Stimulated activated CD8-positive, alpha-beta memory T cell treated with anti-CD3 and anti-CD28 coated beads, Interleukin-15, amount 100 ng/mL, for 1 hour (primary cell): ENCODE data around the gene NR5A2.
"Not testable (repeated sequence)": the region's sequence is repeated elsewhere in the genome, so short reads cannot be mapped to it uniquely, and the experiment has no call there.

ENCODE experiments used
- DNase-seq: peaks from one replicate; pipeline ENCODE4 v3.0.0-alpha.2; 2020; ENCODE audit warnings: low read depth

NR5A2 gene

DNA sequence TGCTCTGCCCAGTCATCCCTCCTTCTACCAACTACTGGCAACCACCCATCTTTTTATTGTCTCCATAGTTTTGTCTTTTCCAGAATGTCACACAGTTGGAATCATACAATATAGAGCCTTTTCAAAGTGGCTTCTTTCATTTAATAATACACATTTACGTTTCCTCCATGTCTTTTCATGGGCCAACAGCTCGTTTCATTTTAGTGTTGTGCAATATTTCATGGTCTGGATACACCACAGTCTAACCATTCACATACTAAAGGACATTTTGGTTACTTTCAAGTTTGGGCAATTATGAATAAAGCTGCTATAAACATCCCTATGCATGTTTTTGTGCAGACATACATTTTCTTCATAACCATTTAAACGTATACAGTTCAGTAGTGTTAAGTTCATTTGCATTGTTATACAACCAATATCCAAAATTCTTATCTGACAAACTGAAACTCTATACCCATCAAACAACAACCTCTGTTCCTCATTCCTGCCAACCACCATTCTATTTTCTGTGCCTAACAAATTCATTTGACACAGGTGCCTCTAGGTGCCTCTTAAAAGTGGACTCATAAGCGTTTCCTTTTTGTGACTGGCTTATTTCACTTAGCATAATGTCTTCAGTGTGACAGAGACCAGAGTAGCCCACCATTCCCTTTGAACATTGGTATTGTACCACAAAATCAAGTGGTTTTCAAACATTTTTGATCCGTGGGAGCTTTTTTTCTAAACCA, 138.1 kb downstream of the NR5A2 start:
- no peak for DNase-seq

DNA sequence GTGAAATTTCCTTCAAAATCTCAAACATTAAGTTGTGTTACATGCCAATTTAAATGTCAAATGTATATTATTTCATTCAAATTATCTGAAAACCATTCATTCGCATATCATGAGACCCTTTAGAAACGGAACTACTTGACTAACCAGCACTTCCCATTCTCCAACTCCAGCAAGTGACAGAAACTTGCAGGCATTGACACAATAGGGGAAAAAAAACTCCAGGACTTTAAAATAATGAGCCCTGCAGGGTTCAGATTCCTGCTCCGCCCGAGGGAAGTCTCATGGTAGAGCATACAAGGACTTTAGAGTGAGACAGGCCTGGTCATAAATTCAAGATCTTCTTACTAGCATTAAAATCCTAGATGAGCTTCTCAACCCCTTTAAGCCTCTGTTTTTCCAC, 138.9 kb downstream of the NR5A2 start:
- DNase-seq, result no peak

DNA sequence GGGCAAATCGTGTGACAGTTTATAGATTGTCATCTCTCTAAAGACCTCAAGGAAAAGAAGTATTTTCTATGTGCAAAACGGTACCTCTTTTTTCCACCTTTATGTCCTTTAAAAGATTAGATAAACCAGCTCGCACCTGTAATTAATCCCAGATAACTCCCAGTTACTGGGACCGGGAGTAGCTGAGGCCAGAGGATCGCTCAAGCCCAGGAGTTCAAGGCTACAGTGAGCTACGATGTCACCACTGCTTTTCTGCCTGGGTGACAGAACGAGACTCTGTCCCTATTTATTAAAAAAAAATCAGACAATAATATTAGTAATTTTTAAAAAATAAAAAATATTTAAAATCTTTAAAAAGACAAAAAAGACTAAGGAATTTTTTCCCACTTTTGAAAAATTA, 141.4 kb downstream of the NR5A2 start:
- DNase-seq, result no peak

DNA sequence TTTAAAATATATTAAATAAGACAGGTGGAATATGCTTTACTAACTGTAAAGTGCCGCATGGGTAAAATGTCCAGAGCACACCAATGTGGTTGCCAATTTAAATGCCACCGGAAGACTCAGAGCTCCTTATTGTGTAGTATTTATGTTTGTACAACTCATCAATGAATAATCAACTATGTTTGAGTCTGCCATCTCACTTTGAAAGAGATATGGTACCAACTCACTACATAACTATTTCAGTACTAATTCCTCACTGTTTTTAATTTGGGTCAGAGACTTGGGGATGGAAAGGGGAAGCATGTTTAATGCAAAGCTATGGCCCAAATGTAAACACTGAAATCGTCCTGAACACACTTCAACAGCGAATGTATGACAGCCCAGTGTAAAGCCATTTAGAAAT, 144.8 kb downstream of the NR5A2 start:
- DNase-seq, result no peak

DNA sequence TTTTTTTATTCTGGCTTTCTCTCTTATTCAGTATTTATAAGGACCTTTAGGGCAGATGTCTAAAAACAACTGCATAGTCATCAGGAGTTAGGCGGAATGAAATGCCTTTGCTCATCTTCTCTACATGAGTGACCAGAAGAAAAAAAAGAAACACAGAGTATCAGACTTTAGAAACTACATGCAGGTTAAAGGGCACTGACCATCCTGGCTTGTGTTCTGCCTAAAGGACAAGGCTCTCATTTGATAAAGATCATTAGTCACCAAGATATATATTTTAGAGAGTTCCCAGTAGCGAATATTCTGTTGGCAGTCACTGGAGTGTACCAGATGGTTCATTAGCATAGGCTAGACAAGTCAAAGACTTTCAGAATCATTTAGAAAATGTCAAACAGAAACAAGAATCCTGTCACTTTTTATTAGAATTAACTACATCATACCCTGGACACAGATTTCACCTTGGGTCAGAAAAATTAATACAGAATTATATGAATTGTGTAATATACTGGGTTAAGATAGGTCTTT, 145.6 kb downstream of the NR5A2 start:
- DNase-seq, result no peak

DNA sequence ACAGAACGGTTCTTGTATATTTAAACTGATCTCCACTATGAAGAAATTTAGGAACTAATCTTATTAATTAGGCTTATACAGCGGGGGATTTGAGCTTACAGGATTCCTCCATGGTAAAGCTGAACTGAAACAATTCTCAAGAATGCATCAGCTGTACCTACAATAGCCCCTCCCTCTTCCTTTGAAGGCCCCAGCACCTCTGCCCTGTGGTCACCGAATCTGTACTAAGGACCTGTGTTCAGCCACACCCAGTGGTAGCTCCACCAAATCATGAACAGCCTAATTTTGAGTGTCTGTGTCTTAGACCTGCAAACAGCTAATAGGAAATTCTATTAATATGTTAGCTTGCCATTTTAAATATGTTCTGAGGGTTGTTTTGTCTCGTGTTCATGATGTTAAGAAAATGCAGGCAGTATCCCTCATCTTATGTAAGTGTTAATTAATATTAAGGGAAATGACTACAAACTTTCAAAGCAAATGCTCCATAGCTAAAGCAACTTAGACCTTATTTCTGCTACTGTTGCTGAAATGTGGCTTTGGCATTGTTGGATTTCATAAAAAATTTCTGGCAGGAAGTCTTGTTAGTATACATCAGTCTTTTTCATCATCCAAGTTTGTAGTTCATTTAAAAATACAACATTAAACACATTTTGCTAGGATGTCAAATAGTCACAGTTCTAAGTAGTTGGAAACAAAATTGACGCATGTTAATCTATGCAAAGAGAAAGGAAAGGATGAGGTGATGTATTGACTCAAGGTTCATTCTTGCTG, 147.2 kb downstream of the NR5A2 start:
- no peak for DNase-seq

DNA sequence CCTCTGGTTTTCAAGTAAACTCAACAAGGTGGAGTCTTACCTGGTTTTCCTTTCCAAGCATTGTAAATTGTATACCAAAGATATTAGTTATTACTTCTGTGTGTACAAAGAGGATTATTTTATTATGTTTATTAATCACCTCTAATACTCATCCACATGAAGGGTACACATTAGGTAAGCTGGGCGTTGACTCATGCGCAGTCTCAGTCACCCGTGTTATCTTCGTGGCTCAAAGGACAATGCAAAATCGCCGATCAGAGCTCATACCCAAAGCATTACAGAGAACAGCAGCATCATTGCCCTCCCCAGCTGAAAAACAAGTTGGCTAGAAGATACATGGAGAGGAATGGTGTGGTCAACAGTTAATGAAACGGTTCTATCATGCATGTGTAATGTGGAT, 148.7 kb downstream of the NR5A2 start:
- DNase-seq, result no peak

DNA sequence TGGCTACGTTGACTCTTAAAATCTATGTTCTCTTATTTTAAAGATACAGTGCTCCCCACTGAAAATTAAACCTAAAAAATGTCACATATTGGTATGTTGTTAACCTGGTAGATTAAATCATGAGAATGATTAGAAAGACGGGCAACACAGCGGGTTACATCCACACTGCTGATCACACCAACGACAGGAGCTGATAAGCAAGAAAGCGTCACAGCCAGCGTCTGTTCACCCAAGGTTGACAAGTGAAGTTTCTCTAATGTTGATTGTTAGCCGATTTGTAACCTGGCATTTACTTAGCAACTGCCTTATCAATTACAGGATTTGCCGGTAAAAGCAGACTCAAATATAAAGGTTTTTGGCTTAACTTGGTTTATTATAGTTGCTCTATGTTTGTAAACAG, 149.3 kb downstream of the NR5A2 start:
- DNase-seq, result no peak

DNA sequence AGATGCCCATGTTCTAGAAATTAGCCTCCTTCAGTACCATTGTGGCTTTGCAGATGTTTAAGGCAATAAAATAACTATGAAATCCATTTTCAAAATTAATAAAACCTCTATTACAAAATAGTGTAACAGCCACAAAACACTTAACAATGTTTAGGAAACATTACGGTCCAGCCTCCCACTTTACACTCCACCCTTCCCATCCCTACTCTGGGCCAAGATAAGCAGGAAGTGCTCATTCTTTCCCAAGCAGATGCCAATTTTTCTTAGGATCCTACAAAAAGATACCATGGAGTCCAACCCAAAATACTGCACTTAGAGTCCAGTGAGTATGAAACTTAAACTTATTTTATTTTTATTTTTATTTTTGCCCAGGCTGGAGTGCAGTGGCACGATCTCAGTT, 150.8 kb downstream of the NR5A2 start:
- no peak for DNase-seq

DNA sequence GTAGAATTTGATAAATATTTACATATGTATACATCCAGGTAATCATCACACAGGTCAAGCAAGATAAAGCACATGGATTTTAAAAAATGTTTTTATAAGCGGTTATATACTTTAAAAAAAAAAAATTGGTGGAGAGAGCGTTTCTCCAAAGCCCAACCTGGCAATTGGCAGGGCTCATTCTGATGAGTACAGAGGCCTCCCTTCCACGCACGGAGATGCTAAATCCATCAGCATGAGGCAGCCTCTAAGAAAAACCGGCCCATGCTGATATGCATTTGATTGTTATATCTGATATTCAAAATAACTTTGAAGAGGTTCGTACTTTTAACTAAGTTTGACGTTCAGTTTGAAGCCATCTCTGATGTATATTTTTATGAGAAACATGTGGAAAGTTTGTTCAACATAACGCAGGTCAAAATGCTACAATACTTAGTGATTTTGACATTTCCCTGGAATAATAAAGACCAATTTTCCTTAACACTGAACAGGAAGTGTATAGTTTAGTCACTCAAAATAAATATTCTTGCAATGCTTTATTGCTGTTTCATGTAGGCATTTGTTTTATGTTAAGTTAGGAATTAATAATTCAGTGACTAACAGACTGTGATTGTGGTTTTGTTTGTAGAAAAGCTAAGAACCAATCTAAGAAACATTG, 151.7 kb downstream of the NR5A2 start:
- no peak for DNase-seq

DNA sequence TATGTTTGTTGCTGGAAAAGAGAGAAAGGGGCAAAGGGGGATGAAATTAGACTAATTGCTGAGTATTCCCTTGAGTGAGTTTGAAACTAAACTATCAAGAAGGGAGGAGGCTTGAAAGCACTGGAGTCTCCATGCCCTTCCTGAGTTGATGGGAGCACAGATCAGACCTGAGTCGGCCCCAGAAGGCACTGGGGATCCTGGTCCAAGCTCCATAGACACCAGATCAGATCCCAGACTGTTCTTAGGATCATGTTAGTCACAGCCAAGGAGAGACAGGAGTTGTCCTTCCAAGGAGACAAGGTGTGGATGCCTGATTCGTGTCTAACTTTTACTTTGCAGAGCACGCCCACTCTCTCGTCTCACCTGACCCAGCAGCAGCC, 152.3 kb downstream of the NR5A2 start:
- DNase-seq, result no peak

DNA sequence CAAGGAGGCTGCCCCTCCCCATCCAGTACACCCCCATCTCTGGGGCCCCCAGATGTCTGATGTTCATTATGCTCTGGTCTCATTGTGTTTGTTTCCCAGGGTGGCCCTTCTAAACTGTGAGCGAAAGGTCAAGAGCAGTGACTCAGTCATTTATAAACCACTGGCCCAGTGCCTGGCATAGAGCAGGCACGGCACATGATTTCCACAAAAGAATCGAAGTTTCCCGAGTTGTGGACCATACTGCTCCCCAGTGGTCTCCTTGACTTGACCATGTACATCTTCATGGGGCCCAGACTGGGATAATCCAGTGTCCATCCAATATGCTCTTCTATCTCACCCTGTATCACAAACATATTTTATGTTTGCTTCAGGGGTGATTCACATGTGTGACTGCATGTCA, 153.3 kb downstream of the NR5A2 start:
- DNase-seq, result no peak

DNA sequence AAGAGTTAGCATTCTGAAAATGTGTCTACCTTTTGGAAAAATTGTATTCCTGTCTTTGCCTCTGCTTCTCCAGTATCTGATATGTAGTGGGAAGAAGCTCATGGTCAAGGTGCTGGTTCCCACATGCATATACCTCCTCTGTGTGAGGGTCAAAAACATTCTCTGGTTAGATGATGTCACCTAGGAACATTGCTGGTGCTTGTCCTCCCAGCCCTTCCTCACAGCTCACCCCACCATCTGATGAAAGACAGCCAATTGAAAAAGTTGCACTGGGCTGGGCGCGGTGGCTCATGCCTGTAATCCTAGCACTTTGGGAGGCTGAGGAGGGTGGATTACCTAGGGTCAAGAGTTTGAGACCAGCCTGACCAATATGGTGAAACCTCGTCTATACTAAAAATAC, 154.4 kb downstream of the NR5A2 start:
- no peak for DNase-seq

DNA sequence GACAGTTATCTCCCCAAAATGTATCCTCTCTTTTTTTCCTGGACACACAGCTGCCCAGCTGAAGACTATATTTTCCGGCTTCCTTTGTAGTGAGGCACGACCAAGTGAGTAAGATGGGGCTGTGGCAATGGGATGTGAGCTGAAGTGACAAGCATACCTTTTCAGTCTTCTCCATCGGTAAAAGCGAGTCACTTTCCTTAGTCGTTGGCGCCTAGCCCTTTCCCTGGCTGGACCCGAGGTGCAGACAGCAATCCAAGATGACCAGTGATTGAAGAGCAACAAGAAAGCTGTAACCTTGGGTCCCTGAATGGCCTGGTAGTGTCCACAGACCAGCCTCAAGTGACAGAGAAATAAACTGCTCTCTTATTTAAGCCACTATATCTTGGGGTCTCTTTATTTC, 155.2 kb downstream of the NR5A2 start:
- no peak for DNase-seq

DNA sequence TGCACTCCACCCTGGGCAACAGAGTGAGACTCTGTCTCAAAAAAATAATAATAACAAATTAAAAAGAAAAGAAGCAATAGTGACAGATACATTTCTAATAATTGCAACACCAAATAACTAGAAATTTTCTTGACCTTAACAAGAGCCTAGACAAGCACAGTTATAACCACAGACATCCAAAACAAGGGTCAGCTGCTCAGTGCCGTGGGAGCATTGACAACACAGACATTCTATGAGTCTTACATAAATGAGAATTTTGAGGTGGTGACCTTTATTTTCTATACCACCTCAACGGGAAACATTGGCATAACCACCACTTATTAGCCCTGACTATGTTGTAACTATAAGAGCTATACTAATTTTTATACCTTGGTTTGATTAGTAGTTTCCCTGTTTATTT, 156.1 kb downstream of the NR5A2 start:
- no peak for DNase-seq

DNA sequence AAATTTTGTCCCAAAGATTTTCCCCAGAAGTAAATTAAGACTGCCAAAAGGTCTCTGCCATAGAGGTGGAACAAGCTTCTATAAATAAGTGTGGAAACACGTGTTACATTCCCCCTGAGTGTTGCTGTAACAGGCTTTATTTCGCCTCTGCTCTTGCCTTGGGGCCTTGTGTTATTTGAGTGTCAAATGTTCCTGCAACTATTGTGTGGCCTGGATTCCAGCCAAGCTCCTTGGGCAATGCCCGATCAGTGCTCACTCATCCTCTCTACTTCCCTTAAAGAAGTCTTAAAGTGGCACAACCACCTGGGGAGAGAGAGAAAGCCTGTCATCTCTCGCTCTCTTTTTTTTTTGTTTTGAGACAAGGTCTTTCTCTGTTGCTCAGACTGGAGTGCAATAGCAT, 156.7 kb downstream of the NR5A2 start:
- DNase-seq, result no peak

DNA sequence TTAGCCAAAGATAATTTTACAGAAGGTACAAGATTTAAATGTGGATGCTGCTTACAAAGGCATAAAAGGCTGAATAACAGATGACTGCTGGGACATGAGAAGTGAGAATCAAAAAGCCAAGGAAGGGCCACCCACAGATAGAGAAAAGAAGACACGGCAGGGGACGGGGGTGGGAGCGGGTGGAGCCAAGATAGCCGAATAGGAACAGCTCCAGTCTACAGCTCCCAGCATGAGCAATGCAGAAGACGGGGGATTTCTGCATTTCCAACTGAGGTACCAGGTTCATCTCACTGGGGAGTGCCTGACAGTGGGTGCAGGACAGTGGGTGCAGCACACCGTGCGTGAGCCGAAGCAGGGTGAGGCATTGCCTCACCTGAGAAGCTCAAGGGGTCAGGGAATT, 157.7 kb downstream of the NR5A2 start:
- not testable (repeated sequence) for DNase-seq

DNA sequence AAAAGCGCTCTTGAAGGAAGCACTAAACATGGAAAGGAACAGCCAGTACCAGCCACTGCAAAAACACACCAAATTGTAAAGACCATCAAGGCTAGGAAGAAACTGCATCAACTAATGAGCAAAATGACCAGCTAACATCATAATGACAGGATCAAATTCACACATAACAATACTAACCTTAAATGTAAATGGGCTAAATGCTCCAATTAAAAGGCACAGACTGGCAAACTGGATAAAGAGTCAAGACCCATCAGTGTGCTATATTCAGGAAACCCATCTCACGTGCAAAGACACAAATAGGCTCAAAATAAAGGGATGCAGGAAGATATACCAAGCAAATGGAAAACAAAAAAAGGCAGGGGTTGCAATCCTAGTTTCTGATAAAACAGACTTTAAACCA, 159.8 kb downstream of the NR5A2 start:
- not testable (repeated sequence) for DNase-seq

DNA sequence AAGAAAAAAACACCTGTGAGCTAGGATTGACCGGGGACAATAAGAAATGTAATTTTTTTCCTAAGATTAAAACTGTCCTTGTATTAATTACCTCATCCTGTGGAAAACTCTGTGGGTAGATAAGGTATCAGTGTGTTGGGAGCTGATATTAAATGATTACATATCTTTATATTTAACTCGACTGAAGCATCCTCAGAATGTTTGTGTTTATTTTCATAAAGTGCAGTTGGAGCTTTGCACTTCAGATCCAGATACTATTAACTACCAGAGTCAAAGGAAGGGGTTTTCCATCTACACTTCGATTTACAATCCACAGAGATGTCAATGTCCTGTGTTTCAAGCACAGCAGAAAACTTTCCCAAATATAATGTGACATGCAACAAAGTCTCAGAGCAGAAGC, 164.5 kb downstream of the NR5A2 start:
- no peak for DNase-seq

DNA sequence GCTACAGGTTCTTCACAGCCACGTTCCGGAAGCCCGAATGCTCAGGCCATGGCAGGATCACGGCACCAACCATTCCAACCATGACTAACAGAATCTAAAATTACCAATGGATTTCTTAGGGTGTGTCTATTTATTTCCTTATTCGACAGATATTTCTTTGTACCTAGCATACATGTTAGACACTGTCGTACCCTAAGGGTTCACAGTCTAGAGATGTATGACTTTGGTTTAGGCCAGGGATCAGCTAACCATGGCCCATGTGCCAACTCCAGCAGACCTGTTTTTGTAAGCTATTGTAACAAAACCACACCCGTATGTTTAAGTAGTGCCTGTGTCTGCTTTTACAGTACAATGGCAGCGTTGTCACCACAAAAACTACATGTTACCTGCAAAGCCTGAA, 167.0 kb downstream of the NR5A2 start:
- DNase-seq, result no peak

DNA sequence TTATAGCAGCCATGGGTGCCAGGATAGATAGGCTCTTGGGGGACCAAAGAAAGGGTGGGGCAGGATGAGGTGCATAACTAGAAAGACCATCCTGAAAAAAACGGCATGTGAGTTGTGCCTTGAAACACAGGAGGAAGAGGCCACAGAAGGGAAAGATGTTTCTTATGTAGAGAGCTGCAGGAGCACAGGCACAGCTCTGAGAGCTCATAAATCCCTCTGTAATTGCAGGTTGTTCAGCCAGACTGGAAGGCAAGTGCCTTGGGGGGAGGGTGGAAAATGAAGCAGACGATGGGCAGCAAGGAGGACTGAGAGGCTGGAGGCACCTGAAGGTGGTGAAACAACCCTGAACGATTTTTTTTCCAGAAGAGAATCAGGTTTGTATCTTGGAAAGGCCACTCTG, 170.7 kb downstream of the NR5A2 start:
- no peak for DNase-seq

DNA sequence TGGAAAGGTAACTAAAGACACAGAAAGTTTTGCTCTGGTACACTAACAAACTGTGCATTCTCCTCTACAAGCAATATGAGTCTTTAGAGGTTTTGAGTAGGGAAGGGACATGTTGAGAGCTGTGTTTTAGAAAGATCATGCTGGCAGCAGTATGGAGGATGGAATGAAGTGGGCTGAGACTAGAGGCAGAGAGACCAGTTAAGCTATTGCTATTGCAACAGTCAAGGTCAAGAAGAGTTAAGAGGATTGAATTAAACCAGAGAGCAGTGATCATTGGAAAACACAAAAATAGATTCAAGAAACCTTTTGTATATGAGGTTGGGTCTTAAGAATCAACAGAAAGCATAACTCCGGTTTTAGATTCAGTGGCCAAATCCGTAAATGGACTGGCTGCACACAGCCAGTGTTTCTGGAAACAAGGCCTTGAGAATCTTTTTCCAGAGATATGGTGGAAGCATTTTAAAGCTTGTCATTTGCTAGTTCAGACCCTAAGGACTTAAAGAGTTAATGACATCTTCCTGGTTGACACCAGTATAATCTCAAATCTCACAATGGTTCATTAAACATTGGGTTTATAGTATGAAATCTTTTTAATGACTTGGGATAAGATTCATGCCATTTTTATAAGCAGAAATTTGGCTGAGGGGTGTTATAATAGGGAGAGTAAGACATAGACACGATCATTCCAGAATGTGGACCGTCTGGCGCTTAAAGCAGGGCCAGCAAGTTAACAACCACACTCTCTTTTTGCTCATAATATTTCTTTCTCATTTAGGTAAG, 177.9 kb downstream of the NR5A2 start:
- no peak for DNase-seq
